Osteoblast (primary cell): ENCODE data around the gene SORD. TPM values are rescaled to one million over a fixed set of nuclear protein-coding genes. Genes with fewer than 3 reads are reported as not detected.
"Not testable (repeated sequence)": the region's sequence is repeated elsewhere in the genome, so short reads cannot be mapped to it uniquely, and the experiment has no call there.

Experiments used
- DNase-seq: peaks from one replicate; pipeline ENCODE4 v3.0.0; 2011; ENCODE audit warnings: low spot score, mixed read lengths; ENCODE audit not compliant: insufficient read length; ENCODE audit errors: missing footprints
- H2AFZ ChIP-seq: 2 replicates; pipeline ENCODE4 v1.6.0; 2011; ENCODE audit warnings: mild to moderate bottlenecking, low read length
- H3K27ac ChIP-seq: 2 replicates; pipeline ENCODE4 v1.5.1; 2011; ENCODE audit warnings: mild to moderate bottlenecking, low read depth, low read length, moderate library complexity
- H3K27me3 ChIP-seq: 2 replicates; pipeline ENCODE4 v1.6.0; 2012; ENCODE audit warnings: mild to moderate bottlenecking, control low read depth, inconsistent platforms, low read length, moderate library complexity; ENCODE audit not compliant: insufficient read depth
- H3K36me3 ChIP-seq: 2 replicates; pipeline ENCODE4 v1.5.1; 2011; ENCODE audit warnings: mild to moderate bottlenecking, low read length, control low read depth, moderate library complexity; ENCODE audit not compliant: insufficient read depth
- H3K4me1 ChIP-seq: 2 replicates; pipeline ENCODE4 v1.5.1; 2011; ENCODE audit warnings: mild to moderate bottlenecking, low read length, control low read depth, moderate library complexity; ENCODE audit not compliant: insufficient read depth
- H3K4me2 ChIP-seq: 2 replicates; pipeline ENCODE4 v1.6.0; 2011; ENCODE audit warnings: mild to moderate bottlenecking, low read length; ENCODE audit not compliant: insufficient read depth
- H3K4me3 ChIP-seq: fragments of 200-600 bp; sonication (generic); 3 replicates; pipeline ENCODE4 v1.5.1; 2012; ENCODE audit warnings: mild to moderate bottlenecking, low read length, inconsistent platforms; ENCODE audit not compliant: insufficient read depth
- H3K79me2 ChIP-seq: 2 replicates; pipeline ENCODE4 v1.6.0; 2012; ENCODE audit warnings: mild to moderate bottlenecking, low read length, control low read depth, inconsistent platforms; ENCODE audit not compliant: insufficient read depth
- H3K9me3 ChIP-seq: 2 replicates; pipeline ENCODE4 v1.5.1; 2011; ENCODE audit warnings: low read depth, low read length, control low read depth
- H4K20me1 ChIP-seq: 2 replicates; pipeline ENCODE4 v1.6.0; 2012; ENCODE audit warnings: mild to moderate bottlenecking, low read length, control low read depth; ENCODE audit not compliant: insufficient read depth
- CTCF ChIP-seq: IDR thresholded peaks from 2 replicates; pipeline ENCODE4 v1.5.1; 2011; ENCODE audit warnings: mild to moderate bottlenecking, low read depth, low read length, moderate library complexity; ENCODE audit errors: extremely low read depth
- total RNA-seq: library from RNA; depleted of rRNA; stranded (reverse); fragments of >200 nt; gene quantifications from 2 replicates; pipeline ENCODE4 v1.2.3, GENCODE V29; 2012

The SORD gene
- total RNA-seq, 1 donor, result 9.8 TPM

GRCh38 chr15:45048794-45049631 is 26.0 kb downstream of the SORD start:
- H3K4me1 ChIP-seq, result no peaks in the 10 kb centered on the region
- no peak for TF ChIP-seq CTCF
- no peaks in the 10 kb centered on the region for H3K79me2 ChIP-seq
- no peaks in the 10 kb centered on the region for H3K9me3 ChIP-seq
- no peak overlapping the region for H3K4me2 ChIP-seq
- H3K36me3 ChIP-seq, result no peaks in the 10 kb centered on the region
- H3K4me3 ChIP-seq, result no peak overlapping the region
- H4K20me1 ChIP-seq, result no peaks in the 10 kb centered on the region
- no peak for DNase-seq
- no peak overlapping the region for H2AFZ ChIP-seq
- H3K27ac ChIP-seq, result no peak overlapping the region
- no peaks in the 10 kb centered on the region for H3K27me3 ChIP-seq

GRCh38 chr15:45050587-45050986 is 27.6 kb downstream of the SORD start:
- Histone ChIP-seq H3K9me3 (no peaks in the 10 kb centered on the region), H3K4me3 (no peak overlapping the region), H3K36me3 (no peaks in the 10 kb centered on the region), H3K27ac (no peak overlapping the region), H2AFZ (no peak overlapping the region), H3K4me1 (no peaks in the 10 kb centered on the region), H4K20me1 (no peaks in the 10 kb centered on the region), H3K27me3 (no peaks in the 10 kb centered on the region), H3K4me2 (no peak overlapping the region), H3K79me2 (no peaks in the 10 kb centered on the region)
- no peak for DNase-seq
- no peak for TF ChIP-seq CTCF

GRCh38 chr15:45052676-45053075 is 29.7 kb downstream of the SORD start:
- H3K4me3 ChIP-seq, H3K79me2 ChIP-seq, H3K27me3 ChIP-seq, H3K4me2 ChIP-seq, H3K9me3 ChIP-seq, H3K27ac ChIP-seq, H4K20me1 ChIP-seq, DNase-seq, H2AFZ ChIP-seq, H3K4me1 ChIP-seq, H3K36me3 ChIP-seq: not testable (repeated sequence)

- H3K9me3 ChIP-seq, DNase-seq: not testable (repeated sequence)
Observed at GRCh38 chr15:45058690-45059675, 36.0 kb downstream of the SORD start.

GRCh38 chr15:45062301-45062700 is 39.3 kb downstream of the SORD start:
- H3K9me3 ChIP-seq, H3K4me2 ChIP-seq, H4K20me1 ChIP-seq, H3K36me3 ChIP-seq, DNase-seq, H2AFZ ChIP-seq, H3K79me2 ChIP-seq, H3K27ac ChIP-seq, H3K4me3 ChIP-seq, H3K27me3 ChIP-seq, H3K4me1 ChIP-seq: not testable (repeated sequence)

More at GRCh38 chr15:45058690-45059675, 36.0 kb downstream of the SORD start:
- H3K4me1 ChIP-seq, H3K4me3 ChIP-seq, H4K20me1 ChIP-seq, H3K27ac ChIP-seq, H3K27me3 ChIP-seq, H3K36me3 ChIP-seq, H3K79me2 ChIP-seq, H3K4me2 ChIP-seq, H2AFZ ChIP-seq: not testable (repeated sequence)
